ENCODE results near the gene VPS18. TPM values are rescaled to one million over a fixed set of nuclear protein-coding genes. Genes with fewer than 3 reads are reported as not detected.

The VPS18 gene
- total RNA-seq, 2 donors from 2014 or later, result 26.6 to 29.0 TPM

GRCh38 chr15:40921949-40922607 is 27.8 kb downstream of the VPS18 start:
- H3K27me3 ChIP-seq (ENCODE audit: control insufficient read depth, insufficient read depth, low read length, poor library complexity, severe bottlenecking), result peaks cover 77% of the 10 kb centered on the region
- DNase-seq, result no peak
- no peaks in the 10 kb centered on the region for H3K36me3 ChIP-seq (ENCODE audit: control insufficient read depth, insufficient read depth, low read length)
- peaks cover 7% of the 10 kb centered on the region for H3K4me1 Mint-ChIP-seq
- WGBS, 2 experiments (ENCODE audit: insufficient coverage in 1 of 2, insufficient read length in 1 of 2), result 62 to 69% methylated on average over 5 of the region's 5 CpGs
- no peaks in the 10 kb centered on the region for H3K36me3 Mint-ChIP-seq (ENCODE audit: low read depth)
- no peaks in the 10 kb centered on the region for H3K9me3 Mint-ChIP-seq
- peaks cover 93% of the 10 kb centered on the region for H3K27me3 Mint-ChIP-seq (ENCODE audit: insufficient read depth)
- H3K4me3 ChIP-seq (ENCODE audit: low read length), result no peak overlapping the region
- no peak overlapping the region for H3K9ac ChIP-seq (ENCODE audit: extremely low read depth, low read length, poor library complexity, severe bottlenecking)
- peaks cover 9% of the 10 kb centered on the region for H3K4me1 ChIP-seq (ENCODE audit: control insufficient read depth, insufficient read depth, low read length)
- H3K9me3 ChIP-seq (ENCODE audit: control insufficient read depth, low read length), result no peaks in the 10 kb centered on the region
- TF ChIP-seq CTCF (conservative IDR thresholded peaks at IDR 0.05), result no peak
- H3K27ac ChIP-seq (ENCODE audit: low read depth, low read length), result no peak overlapping the region
- no peak overlapping the region for H3K27ac Mint-ChIP-seq
- no peak overlapping the region for H3K4me3 Mint-ChIP-seq

- WGBS, 2 experiments (ENCODE audit: insufficient coverage in 1 of 2, insufficient read length in 1 of 2), result 68 to 76% methylated on average over 7 to 10 of the region's 10 CpGs
- Mint-ChIP-seq H3K36me3 (ENCODE audit: low read depth) (no peaks in the 10 kb centered on the region), H3K4me1 (peaks cover 9% of the 10 kb centered on the region), H3K27me3 (ENCODE audit: insufficient read depth) (peaks cover 95% of the 10 kb centered on the region), H3K27ac (no peak overlapping the region), H3K4me3 (no peak overlapping the region), H3K9me3 (no peaks in the 10 kb centered on the region)
- Histone ChIP-seq H3K27ac (ENCODE audit: low read depth, low read length) (no peak overlapping the region), H3K9ac (ENCODE audit: extremely low read depth, low read length, poor library complexity, severe bottlenecking) (no peak overlapping the region), H3K4me1 (ENCODE audit: control insufficient read depth, insufficient read depth, low read length) (peaks cover 9% of the 10 kb centered on the region), H3K9me3 (ENCODE audit: control insufficient read depth, low read length) (no peaks in the 10 kb centered on the region), H3K4me3 (ENCODE audit: low read length) (no peak overlapping the region), H3K27me3 (ENCODE audit: control insufficient read depth, insufficient read depth, low read length, poor library complexity, severe bottlenecking) (peaks cover 78% of the 10 kb centered on the region), H3K36me3 (ENCODE audit: control insufficient read depth, insufficient read depth, low read length) (no peaks in the 10 kb centered on the region)
- TF ChIP-seq CTCF (conservative IDR thresholded peaks at IDR 0.05), result no peak
- no peak for DNase-seq
Measured at GRCh38 chr15:40922608-40923005, 28.4 kb downstream of the VPS18 start.

- H3K9me3 Mint-ChIP-seq, result no peaks in the 10 kb centered on the region
- Histone ChIP-seq H3K4me1 (ENCODE audit: control insufficient read depth, insufficient read depth, low read length) (peaks cover 9% of the 10 kb centered on the region), H3K27ac (ENCODE audit: low read depth, low read length) (no peak overlapping the region), H3K36me3 (ENCODE audit: control insufficient read depth, insufficient read depth, low read length) (no peaks in the 10 kb centered on the region), H3K9me3 (ENCODE audit: control insufficient read depth, low read length) (no peaks in the 10 kb centered on the region), H3K4me3 (ENCODE audit: low read length) (no peak overlapping the region), H3K9ac (ENCODE audit: extremely low read depth, low read length, poor library complexity, severe bottlenecking) (no peak overlapping the region), H3K27me3 (ENCODE audit: control insufficient read depth, insufficient read depth, low read length, poor library complexity, severe bottlenecking) (peaks cover 87% of the 10 kb centered on the region)
- peaks cover 10% of the 10 kb centered on the region for H3K4me1 Mint-ChIP-seq
- no peak for DNase-seq
- H3K27ac Mint-ChIP-seq, result no peak overlapping the region
- no peaks in the 10 kb centered on the region for H3K36me3 Mint-ChIP-seq (ENCODE audit: low read depth)
- TF ChIP-seq CTCF (conservative IDR thresholded peaks at IDR 0.05), result no peak
- 83 to 91% methylated on average over 1 to 9 of the region's 9 CpGs for WGBS, 2 experiments (ENCODE audit: insufficient coverage in 1 of 2, insufficient read length in 1 of 2)
- H3K4me3 Mint-ChIP-seq, result no peak overlapping the region
- H3K27me3 Mint-ChIP-seq (ENCODE audit: insufficient read depth), result peaks cover 98% of the 10 kb centered on the region
Measured at GRCh38 chr15:40923551-40923950, 29.3 kb downstream of the VPS18 start.

All from endodermal cell (in vitro differentiated cells).